Measurements from ENCODE around the gene SFI1.

Gene SFI1

DNA sequence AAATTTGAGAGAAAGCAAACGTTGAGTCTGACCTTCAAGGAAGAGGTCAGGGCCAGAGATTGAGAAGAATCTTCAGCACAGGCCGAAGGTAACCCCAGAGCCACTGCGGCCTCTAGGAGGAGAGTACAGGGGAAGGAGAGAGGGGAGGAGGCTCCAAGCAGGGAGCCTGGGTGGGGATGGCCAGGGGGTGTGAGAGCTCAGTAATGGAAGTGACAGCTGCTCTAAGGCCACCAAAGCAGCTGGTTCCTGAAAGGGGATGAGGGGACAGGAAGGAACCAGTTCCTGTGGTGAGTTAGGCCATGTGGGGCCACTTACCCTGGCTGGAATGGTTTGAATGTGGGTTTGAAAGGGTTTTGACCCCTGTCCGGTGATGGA is 119.6 kb downstream of the SFI1 start:
- Histone ChIP-seq H4K91ac (ENCODE audit: low read depth, low read length, poor library complexity) (no peak overlapping the region), H3K4ac (ENCODE audit: low read length) (no peak overlapping the region), H2AFZ (ENCODE audit: low read length) (no peak overlapping the region), H3K27ac (replicated peaks; ENCODE audit: low read length) (no peak overlapping the region), H3K27me3 (ENCODE audit: control insufficient read depth in 3 of 3, insufficient read depth in 3 of 3, low read depth in 1 of 3, low read length in 3 of 3) (no peaks in the 10 kb centered on the region), H3K4me2 (ENCODE audit: insufficient read depth, low read length, poor library complexity, severe bottlenecking) (no peak overlapping the region), H3K4me1 (ENCODE audit: control insufficient read depth in 2 of 2, insufficient read depth in 1 of 2, low read depth in 1 of 2, low read length in 2 of 2) (no peaks in the 10 kb centered on the region), H3K14ac (ENCODE audit: low read length) (no peak overlapping the region), H2BK12ac (ENCODE audit: low read length) (no peak overlapping the region), H3K23ac (ENCODE audit: low read depth, low read length, poor library complexity) (no peak overlapping the region), H3K79me1 (ENCODE audit: low read depth, low read length) (peaks cover 4% of the 10 kb centered on the region), H4K8ac (ENCODE audit: low read depth, low read length) (no peak overlapping the region), H2BK5ac (ENCODE audit: low read length) (no peak overlapping the region), H2AK5ac (ENCODE audit: low read depth, low read length) (peak overlapping the region; percentile 35), H3K9me3 (replicated peaks in 1 of 2; ENCODE audit: control insufficient read depth in 2 of 2, insufficient read depth in 1 of 2, low read depth in 1 of 2, low read length in 2 of 2) (peaks cover 0 to 1% of the 10 kb centered on the region in 2 donors), H3K36me3 (replicated peaks in 1 of 2; ENCODE audit: control insufficient read depth in 2 of 2, insufficient read depth in 2 of 2, low read length in 2 of 2) (peaks cover 29 to 63% of the 10 kb centered on the region in 2 donors), H3K18ac (ENCODE audit: low read length) (no peak overlapping the region), H2BK120ac (ENCODE audit: low read depth, low read length) (no peak overlapping the region), H3K4me3 (ENCODE audit: low read length in 2 of 2) (no peak overlapping the region), H2BK15ac (ENCODE audit: low read length) (no peak overlapping the region), H3K9ac (ENCODE audit: low read depth, low read length, poor library complexity) (no peak overlapping the region)
- no CpG with 5 or more reads among the region's 4 CpGs for WGBS, 2 donors (ENCODE audit: extremely low coverage in 2 of 2, insufficient read length in 2 of 2, insufficient replicate concordance in 1 of 2)
- DNase-seq (ENCODE audit: low spot score) = no peak

DNA sequence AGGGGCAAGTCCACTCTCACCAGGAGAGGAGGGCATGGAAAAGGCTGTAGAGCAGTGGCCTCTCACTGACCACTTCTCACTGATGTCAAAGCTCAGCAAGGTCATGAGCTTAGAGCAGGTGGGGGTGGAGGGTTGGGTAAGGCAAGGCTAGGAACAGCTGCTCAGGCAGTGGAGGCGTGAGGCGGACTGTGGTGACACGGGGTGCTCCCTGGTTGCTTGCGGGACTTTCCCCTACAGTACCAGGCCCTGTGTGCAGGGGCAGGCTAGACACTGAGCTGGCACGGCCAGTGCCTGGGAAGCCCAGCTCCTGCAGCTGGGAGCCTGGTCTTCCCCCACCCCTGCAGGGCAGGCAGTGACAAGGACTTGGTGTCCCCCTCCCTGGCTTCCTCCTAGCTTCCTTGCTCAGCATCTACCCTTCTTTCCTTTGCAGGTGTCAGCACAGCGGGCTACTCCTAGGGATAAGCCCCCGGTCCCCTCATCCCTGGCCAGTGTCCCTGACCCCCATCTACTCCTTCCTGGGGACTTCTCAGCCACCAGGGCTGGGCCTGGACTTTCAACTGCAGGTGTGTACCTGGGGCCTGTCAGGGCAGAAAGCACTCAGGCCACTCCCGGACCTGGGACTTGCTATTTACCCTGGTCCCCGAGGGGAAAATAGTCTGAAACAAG is 120.1 kb downstream of the SFI1 start:
- H3K27ac ChIP-seq (replicated peaks; ENCODE audit: low read length) = no peak overlapping the region
- no peak for DNase-seq (ENCODE audit: low spot score)

DNA sequence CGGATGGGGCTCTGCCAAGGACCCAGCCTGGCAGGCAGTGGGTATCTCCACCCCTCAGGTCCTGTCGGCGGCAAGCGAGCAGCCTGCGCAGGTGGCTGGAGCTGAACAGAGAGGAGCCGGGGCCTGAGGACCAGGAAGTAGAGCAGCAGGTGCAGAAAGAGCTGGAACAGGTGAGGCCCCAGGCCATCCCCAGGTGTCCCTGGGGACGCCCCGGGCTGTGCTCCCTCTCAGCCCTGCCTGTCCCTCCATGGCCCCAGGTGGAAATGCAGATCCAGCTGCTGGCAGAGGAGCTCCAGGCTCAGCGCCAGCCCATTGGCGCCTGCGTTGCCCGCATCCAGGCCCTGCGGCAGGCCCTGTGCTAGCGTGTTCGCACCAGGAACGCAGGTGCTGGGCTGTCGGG is 121.7 kb downstream of the SFI1 start:
- Histone ChIP-seq H2BK5ac (ENCODE audit: low read length) (no peak overlapping the region), H3K79me1 (ENCODE audit: low read depth, low read length) (peaks cover 12% of the 10 kb centered on the region), H2BK15ac (ENCODE audit: low read length) (no peak overlapping the region), H3K18ac (ENCODE audit: low read length) (no peak overlapping the region), H2BK12ac (ENCODE audit: low read length) (no peak overlapping the region), H2BK120ac (ENCODE audit: low read depth, low read length) (no peak overlapping the region), H3K36me3 (replicated peaks in 1 of 2; ENCODE audit: control insufficient read depth in 2 of 2, insufficient read depth in 2 of 2, low read length in 2 of 2) (peaks cover 37 to 64% of the 10 kb centered on the region in 2 donors), H4K8ac (ENCODE audit: low read depth, low read length) (no peak overlapping the region), H4K91ac (ENCODE audit: low read depth, low read length, poor library complexity) (no peak overlapping the region), H3K14ac (ENCODE audit: low read length) (no peak overlapping the region), H3K4me3 (ENCODE audit: low read length in 2 of 2) (no peak overlapping the region), H3K9me3 (replicated peaks in 1 of 2; ENCODE audit: control insufficient read depth in 2 of 2, insufficient read depth in 1 of 2, low read depth in 1 of 2, low read length in 2 of 2) (peaks cover 0 to 1% of the 10 kb centered on the region in 2 donors), H3K4me2 (ENCODE audit: insufficient read depth, low read length, poor library complexity, severe bottlenecking) (no peak overlapping the region), H2AFZ (ENCODE audit: low read length) (no peak overlapping the region), H3K27me3 (ENCODE audit: control insufficient read depth in 3 of 3, insufficient read depth in 3 of 3, low read depth in 1 of 3, low read length in 3 of 3) (no peaks in the 10 kb centered on the region), H2AK5ac (ENCODE audit: low read depth, low read length) (no peak overlapping the region), H3K27ac (replicated peaks; ENCODE audit: low read length) (no peak overlapping the region), H3K4me1 (ENCODE audit: control insufficient read depth in 2 of 2, insufficient read depth in 1 of 2, low read depth in 1 of 2, low read length in 2 of 2) (no peaks in the 10 kb centered on the region), H3K9ac (ENCODE audit: low read depth, low read length, poor library complexity) (no peak overlapping the region), H3K4ac (ENCODE audit: low read length) (no peak overlapping the region), H3K23ac (ENCODE audit: low read depth, low read length, poor library complexity) (no peak overlapping the region)
- DNase-seq (ENCODE audit: low spot score) = no peak
- WGBS, 2 donors (ENCODE audit: extremely low coverage in 2 of 2, insufficient read length in 2 of 2, insufficient replicate concordance in 1 of 2) = no CpG with 5 or more reads among the region's 17 CpGs

More for the DNA sequence above, 120.1 kb downstream of the SFI1 start:
- H4K91ac ChIP-seq (ENCODE audit: low read depth, low read length, poor library complexity) = no peak overlapping the region
- H3K14ac ChIP-seq (ENCODE audit: low read length) = no peak overlapping the region
- H3K9ac ChIP-seq (ENCODE audit: low read depth, low read length, poor library complexity) = peak overlapping the region; percentile 60
- no peak overlapping the region for H2AFZ ChIP-seq (ENCODE audit: low read length)
- no peaks in the 10 kb centered on the region for H3K27me3 ChIP-seq (ENCODE audit: control insufficient read depth in 3 of 3, insufficient read depth in 3 of 3, low read depth in 1 of 3, low read length in 3 of 3)
- peaks cover 0 to 1% of the 10 kb centered on the region in 2 donors for H3K9me3 ChIP-seq (replicated peaks in 1 of 2; ENCODE audit: control insufficient read depth in 2 of 2, insufficient read depth in 1 of 2, low read depth in 1 of 2, low read length in 2 of 2)
- H3K4me2 ChIP-seq (ENCODE audit: insufficient read depth, low read length, poor library complexity, severe bottlenecking) = no peak overlapping the region
- peaks cover 7% of the 10 kb centered on the region for H3K79me1 ChIP-seq (ENCODE audit: low read depth, low read length)
- H3K36me3 ChIP-seq (replicated peaks in 1 of 2; ENCODE audit: control insufficient read depth in 2 of 2, insufficient read depth in 2 of 2, low read length in 2 of 2) = peaks cover 33 to 63% of the 10 kb centered on the region in 2 donors
- H2BK12ac ChIP-seq (ENCODE audit: low read length) = no peak overlapping the region
- peak overlapping the region; percentile 60 for H3K23ac ChIP-seq (ENCODE audit: low read depth, low read length, poor library complexity)
- H3K4ac ChIP-seq (ENCODE audit: low read length) = no peak overlapping the region
- no peaks in the 10 kb centered on the region for H3K4me1 ChIP-seq (ENCODE audit: control insufficient read depth in 2 of 2, insufficient read depth in 1 of 2, low read depth in 1 of 2, low read length in 2 of 2)
- H2AK5ac ChIP-seq (ENCODE audit: low read depth, low read length) = peak overlapping the region; percentile 35
- peak overlapping the region; percentile 83 for H3K18ac ChIP-seq (ENCODE audit: low read length)
- no peak overlapping the region for H2BK15ac ChIP-seq (ENCODE audit: low read length)
- no peak overlapping the region for H4K8ac ChIP-seq (ENCODE audit: low read depth, low read length)
- H3K4me3 ChIP-seq (ENCODE audit: low read length in 2 of 2) = no peak overlapping the region
- no peak overlapping the region for H2BK5ac ChIP-seq (ENCODE audit: low read length)
- H2BK120ac ChIP-seq (ENCODE audit: low read depth, low read length) = no peak overlapping the region
- no CpG with 5 or more reads among the region's 9 CpGs for WGBS, 2 donors (ENCODE audit: extremely low coverage in 2 of 2, insufficient read length in 2 of 2, insufficient replicate concordance in 1 of 2)

DNA sequence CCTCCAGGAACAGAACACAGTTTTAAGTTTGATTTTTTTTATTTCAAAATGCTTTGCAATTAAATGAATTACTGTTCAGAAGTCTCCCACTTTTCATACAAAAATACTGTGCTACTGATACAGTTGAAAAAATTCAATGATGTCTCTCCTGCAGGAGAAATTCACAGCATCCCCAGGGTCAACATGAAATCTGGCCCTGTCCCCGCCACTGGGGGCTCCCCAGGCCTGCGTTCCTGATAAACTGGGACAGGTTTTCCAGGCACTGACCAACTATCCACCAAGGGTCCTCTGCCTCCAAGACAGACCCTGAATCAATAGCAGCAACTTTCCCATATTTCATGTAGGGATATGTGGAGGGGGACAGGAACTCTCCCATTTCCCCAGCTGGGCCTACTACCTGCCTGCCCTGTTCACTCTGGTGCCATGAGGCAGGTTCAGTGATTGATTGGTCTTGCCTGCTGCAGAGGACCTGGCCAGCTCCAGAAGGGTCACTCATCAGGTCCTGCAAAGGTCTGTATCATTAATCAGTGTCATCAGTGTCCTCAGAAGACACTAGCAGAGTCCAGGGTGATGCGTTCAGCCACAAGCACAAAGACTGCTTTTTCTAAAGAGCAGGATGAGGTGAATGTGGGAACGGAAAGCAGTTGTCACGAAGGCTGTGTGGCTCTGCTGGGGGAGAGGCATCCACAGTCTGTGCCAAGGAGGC is 122.3 kb downstream of the SFI1 start:
- Histone ChIP-seq H3K18ac (ENCODE audit: low read length) (no peak overlapping the region), H2AK5ac (ENCODE audit: low read depth, low read length) (no peak overlapping the region), H3K27me3 (ENCODE audit: control insufficient read depth in 3 of 3, insufficient read depth in 3 of 3, low read depth in 1 of 3, low read length in 3 of 3) (no peaks in the 10 kb centered on the region), H3K4me1 (ENCODE audit: control insufficient read depth in 2 of 2, insufficient read depth in 1 of 2, low read depth in 1 of 2, low read length in 2 of 2) (peaks cover 0 to under 1% of the 10 kb centered on the region in 2 donors), H2BK5ac (ENCODE audit: low read length) (no peak overlapping the region), H3K4me3 (ENCODE audit: low read length in 2 of 2) (no peak overlapping the region), H2BK15ac (ENCODE audit: low read length) (no peak overlapping the region), H2AFZ (ENCODE audit: low read length) (no peak overlapping the region), H3K23ac (ENCODE audit: low read depth, low read length, poor library complexity) (no peak overlapping the region), H3K4ac (ENCODE audit: low read length) (no peak overlapping the region), H4K91ac (ENCODE audit: low read depth, low read length, poor library complexity) (no peak overlapping the region), H3K79me1 (ENCODE audit: low read depth, low read length) (peaks cover 16% of the 10 kb centered on the region), H3K27ac (replicated peaks; ENCODE audit: low read length) (no peak overlapping the region), H4K8ac (ENCODE audit: low read depth, low read length) (no peak overlapping the region), H2BK12ac (ENCODE audit: low read length) (no peak overlapping the region), H3K9me3 (replicated peaks in 1 of 2; ENCODE audit: control insufficient read depth in 2 of 2, insufficient read depth in 1 of 2, low read depth in 1 of 2, low read length in 2 of 2) (peaks cover 0 to 1% of the 10 kb centered on the region in 2 donors), H3K14ac (ENCODE audit: low read length) (peak overlapping the region; percentile 3), H3K4me2 (ENCODE audit: insufficient read depth, low read length, poor library complexity, severe bottlenecking) (no peak overlapping the region), H2BK120ac (ENCODE audit: low read depth, low read length) (no peak overlapping the region), H3K9ac (ENCODE audit: low read depth, low read length, poor library complexity) (no peak overlapping the region), H3K36me3 (replicated peaks in 1 of 2; ENCODE audit: control insufficient read depth in 2 of 2, insufficient read depth in 2 of 2, low read length in 2 of 2) (peaks cover 37 to 65% of the 10 kb centered on the region in 2 donors)
- DNase-seq (ENCODE audit: low spot score) = no peak
- whole genome bisulfite sequencing, 2 donors (ENCODE audit: extremely low coverage in 2 of 2, insufficient read length in 2 of 2, insufficient replicate concordance in 1 of 2) = no CpG with 5 or more reads among the region's 5 CpGs

Data from neuronal stem cell (in vitro differentiated cells).